Kasumi-1 (cell line): ENCODE results near the gene CPN2.

ENCODE experiments used
- DNase-seq, 2 experiments: peaks; one replicate each; lab custom pipeline; 2025; lab: John Stamatoyannopoulos, UW

Gene CPN2

DNA sequence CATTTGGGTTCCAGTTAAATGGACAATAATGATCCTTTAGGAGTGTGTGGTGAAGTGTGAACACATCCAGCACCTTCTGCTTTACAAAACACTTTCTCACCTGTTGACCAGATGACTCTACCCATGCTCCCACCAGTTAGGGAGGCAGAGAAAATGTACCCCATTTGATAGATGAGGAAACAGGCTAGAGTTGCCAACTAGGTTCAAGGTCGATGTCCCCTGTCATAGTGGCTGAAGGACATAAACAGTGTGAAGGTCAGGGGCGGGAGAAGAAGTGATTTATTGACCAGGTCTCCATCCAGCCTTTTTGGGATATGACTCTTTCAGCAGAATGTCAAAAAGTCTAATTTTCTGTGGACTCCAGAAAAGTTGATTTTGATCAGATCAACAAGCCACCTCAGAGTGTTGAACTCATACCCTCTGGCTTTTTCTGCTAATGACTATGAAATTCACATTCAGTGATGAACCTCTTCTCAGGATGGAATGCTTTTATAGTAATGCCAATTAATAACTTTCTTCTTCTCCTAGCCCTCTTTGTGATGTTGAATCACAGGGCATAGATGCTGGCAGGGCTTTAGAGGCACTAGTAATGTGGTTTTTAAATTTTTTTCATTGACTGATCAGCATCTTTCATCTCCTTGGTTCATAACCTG lies 57.5 kb downstream of the CPN2 start:
- DNase-seq: no peak

DNA sequence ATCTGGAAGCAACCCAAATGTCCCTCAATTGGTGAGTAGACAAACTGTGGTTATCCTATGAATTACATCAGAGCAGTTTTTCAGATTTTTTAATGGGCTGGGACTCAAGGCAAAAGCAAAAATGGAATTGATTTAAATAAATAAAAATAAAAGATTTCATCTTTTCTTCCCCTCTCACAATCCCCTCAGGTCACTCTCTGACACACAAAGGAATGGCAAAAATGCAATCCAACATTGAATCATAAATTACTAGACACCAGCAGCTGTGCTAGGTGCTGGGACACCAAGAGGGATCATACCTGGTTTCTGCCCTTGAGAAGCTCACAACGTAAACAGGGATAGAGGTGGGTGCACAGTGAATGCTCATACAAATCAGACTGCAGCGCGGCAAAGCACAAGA lies 58.8 kb downstream of the CPN2 start:
- DNase-seq: no peak
